Pons (tissue), 1 donor: Measurements from ENCODE around the gene KDM3B.

Experiments used
- DNase-seq: peaks from one replicate; pipeline ENCODE4 v3.0.0-alpha.2; 2016; ENCODE audit warnings: low spot score

KDM3B gene

DNA sequence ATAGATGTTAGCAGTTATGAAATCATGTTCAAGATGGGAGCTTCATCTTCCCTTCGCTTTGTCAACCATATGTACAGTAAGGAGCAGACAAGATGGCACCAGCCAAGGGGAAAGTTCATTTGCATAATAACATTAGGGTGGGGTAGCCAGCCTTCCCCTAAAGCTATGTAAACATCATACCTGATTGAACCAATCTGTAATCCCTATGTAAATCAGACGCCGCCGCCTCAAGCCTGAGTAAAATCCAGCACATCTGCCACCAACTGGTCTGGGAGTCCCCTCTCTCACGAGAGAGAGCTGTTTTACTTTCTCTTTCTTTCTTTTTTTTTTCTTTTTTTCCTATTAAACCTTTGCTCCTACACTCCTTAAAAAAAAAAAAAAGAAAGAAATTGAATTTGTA is 55.5 kb downstream of the KDM3B start:
- no peak for DNase-seq

DNA sequence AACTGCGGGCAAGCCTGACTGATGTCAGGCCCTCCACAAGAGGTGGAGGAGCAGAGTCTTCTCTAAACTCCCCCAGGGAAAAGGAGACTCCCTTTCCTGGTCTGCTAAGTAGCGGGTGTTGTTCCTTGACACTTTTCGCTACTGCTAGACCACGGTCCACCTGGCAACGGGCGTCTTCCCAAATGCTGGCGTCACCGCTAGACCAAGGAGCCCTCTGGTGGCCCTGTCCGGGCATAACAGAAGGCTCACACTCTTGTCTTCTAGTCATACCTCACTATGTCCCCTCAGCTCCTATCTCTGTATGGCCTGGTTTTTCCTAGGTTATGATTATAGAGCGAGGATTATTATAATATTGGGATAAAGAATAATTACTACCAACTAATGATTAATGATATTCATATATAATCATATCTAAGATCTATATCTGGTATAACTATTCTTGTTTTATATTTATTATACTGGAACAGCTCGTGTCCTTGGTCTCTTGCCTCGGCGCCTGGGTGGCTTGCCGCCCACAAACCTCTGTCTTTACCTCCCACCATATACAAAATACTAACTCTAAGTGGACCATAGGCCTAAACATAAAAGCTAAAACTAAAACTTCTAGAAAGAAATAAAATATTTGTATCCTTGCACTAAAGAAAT is 58.6 kb downstream of the KDM3B start:
- DNase-seq, result peak; percentile 48

- no peak for DNase-seq
Observed at GRCh38 chr5:138418444-138418843, 66.0 kb downstream of the KDM3B start.

DNA sequence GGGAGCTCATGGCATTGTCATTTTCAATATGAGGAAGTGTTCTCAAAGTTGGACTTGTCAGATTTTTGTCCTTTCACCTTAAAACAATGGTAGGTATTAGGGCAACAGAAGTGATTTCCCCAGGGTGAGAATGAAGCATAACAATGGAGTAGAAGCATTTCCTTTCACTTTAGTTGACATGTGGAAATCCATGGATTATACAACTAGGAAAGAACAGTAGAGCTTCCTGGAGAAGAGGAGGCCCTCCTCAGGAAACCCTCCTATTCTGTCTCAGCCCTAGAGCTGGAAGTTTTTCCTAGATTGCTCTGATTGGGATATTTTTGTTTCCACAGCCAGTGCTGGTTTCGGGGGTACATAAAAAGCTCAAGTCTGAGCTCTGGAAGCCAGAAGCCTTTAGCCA is 72.6 kb downstream of the KDM3B start:
- no peak for DNase-seq

DNA sequence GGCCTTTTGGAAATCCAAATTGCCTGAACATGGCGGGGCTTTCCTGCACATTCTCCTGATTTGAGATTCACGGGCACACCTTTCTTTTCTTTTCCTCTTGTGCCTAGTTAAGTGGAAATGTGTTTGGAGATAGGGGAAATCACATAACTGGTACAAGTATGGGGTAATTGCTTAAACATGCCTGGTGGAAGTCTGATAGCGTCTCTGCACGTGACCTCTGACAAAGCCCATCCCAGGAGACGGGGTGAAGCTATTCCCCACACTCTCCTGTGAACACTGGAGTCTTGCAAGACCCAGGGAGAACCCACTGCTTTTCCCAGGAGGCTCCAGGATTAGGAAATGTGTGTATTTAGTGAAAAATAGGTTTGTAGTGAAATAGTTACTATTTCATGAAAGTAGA is 83.5 kb downstream of the KDM3B start:
- no peak for DNase-seq

DNA sequence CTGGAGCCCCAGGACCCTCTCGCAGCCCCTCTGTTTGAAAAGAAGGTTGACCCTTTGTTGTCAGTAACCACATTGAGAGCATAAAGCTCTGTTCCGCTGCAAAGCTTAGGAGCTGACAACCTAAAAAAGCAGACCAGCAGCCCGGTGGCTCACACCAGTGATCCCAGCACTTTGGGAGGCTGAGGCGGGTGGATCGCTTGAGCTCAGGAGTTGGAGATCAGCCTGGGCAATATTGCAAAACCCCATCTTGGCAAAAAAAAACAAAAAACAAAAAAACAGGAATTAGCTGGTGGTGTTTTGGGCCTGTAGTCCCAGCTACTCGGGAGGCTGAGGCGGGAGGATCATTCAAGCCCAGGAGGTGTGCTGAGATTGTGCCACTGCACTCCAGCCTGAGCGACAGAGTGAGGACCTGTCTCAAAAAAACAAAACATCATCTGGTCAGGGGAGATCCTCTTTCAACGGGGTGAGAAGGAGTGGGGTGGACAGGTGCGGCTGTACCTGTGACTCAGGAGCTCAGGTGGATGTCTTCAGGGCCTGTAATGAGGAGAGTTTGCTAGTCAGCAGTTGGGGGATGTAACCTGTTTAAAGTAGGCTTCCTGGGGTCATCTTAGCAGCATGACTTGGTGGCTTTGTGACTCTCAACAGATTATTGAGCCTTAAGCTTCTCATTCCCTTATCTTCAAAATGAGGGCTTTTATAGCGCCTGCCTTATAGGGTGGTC is 85.7 kb downstream of the KDM3B start:
- DNase-seq, result no peak

GRCh38 chr5:138438724-138439476 is 86.4 kb downstream of the KDM3B start, which contains the start of gene REEP2:
Gene REEP2, plus strand, starts transcription at chr5:138439057. Its CDS starts 152 bp downstream, at chr5:138439209.
- DNase-seq, result no peak

DNA sequence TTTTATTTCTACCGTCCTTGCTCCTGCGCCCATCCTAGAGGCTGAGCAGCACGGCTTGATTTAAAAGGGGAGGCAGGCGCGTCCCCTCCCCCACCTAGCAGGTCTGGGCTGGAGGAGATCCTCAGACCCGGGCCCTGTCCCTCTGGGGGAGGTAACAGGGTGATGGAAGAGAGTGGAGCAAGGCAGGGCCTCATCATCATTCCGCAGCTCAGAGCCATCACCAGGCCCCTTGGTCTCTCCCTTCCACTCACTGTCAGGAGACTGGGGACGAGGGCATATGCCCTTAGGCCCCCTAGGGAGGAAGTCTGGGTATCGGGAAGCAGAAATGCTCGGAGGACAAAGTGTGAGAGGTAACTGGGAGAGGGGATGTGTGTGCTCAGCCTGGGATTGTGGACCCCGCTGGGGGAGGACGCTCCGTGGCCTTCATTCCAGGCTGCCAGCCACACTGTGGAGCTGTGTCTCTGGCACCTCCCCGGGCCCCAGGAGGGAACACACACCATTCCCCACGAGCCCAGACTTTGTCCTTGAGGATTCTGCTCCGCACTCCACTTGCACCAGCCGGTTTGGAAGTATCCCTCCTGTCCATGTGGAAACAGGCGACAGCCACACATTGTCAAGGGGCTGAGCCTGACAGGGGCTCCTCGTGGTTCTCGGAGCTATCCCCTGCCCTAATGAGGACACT is 87.1 kb downstream of the KDM3B start:
- DNase-seq, result no peak

DNA sequence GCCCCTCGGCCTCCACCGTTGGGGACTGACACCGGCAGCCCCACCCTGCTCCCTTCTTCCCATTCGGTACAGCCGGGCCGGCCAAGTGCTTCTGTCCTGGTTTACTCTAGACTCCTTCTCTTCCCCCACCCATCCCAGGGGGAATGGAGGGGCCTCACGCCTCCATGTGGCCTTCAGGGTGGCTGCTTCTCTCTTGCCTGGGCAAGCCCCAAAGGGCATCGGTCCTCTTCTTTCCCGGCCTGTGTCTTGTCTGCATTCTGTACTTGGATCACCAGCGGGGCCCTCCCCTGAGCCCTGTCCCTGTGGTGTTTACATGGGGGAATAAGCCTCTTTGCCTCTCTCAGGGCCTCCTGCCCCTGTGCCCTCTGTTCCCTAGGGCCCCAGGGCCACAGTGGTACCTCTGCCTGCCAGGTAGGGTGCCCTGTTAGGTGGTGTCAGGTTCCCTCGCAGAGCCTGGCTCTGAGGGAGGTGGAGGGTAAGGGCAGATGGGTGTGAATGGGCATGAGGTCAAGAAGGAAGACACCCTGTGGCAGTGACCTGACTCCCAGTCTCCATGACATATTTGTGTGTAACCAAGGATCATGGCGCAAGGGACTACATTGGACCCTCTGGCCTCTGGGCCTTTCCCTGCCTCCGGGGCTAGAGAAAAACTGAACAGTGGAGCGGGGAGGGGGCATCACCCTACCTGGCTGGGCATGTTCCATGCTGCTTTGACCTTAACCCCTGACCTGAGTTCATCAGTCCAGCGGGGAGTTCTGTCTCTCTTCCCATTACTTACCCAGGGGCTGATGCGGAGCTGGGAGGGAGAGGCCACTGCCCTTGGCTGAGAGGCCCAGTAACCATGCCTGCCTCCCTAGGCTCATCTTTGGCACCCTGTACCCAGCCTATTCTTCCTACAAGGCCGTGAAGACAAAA is 87.9 kb downstream of the KDM3B start:
- DNase-seq, result no peak

DNA sequence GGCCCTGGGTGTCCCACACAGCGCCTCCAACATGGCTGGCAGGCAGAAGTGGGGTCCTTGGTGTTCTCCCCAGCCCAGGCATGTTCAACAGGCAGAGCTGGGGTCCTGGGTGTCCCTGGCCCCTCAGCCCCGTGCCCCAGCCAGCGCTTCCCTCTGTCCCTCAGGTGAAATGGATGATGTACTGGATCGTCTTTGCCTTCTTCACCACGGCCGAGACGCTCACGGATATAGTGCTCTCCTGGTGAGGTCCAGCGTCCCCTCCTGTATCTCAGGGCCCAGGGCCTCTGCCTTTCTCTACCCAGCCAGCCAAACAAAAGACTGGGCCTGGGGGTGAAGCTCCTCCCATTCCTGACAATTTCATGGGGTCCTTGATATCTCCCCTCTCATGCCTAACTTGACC is 88.7 kb downstream of the KDM3B start:
- no peak for DNase-seq

DNA sequence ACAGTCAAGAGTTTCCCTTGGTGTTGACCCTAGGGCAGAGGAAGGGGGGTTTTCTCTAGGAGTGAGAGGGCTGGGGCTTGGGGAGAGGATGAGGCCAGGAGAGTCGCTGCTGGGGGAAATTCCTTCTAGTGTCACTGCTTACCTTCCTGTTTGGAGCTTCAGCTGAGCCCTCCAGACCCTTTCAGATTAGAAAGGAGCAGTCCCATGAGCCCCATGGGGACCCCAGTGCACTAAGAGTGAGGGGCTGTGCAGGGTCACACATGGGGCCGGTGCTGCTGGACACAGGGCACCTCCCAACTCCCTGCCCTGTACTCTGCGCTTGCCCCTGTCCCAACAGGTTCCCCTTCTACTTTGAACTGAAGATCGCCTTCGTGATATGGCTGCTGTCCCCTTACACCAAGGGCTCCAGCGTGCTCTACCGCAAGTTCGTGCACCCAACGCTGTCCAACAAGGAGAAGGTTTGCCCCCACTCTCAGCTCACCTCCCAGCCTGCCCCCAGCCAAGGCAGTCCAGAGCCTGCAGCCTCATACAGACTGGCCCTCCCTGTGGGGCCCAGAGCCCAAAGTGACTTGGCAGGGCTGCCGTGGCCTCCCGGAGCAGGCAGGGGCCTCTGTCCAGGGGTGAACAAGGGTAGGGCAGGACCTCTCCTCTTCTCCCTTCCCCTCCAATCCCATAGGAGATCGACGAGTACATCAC is 91.7 kb downstream of the KDM3B start:
- no peak for DNase-seq

- DNase-seq, result no peak
Observed at GRCh38 chr5:138444774-138445546, 92.5 kb downstream of the KDM3B start.

DNA sequence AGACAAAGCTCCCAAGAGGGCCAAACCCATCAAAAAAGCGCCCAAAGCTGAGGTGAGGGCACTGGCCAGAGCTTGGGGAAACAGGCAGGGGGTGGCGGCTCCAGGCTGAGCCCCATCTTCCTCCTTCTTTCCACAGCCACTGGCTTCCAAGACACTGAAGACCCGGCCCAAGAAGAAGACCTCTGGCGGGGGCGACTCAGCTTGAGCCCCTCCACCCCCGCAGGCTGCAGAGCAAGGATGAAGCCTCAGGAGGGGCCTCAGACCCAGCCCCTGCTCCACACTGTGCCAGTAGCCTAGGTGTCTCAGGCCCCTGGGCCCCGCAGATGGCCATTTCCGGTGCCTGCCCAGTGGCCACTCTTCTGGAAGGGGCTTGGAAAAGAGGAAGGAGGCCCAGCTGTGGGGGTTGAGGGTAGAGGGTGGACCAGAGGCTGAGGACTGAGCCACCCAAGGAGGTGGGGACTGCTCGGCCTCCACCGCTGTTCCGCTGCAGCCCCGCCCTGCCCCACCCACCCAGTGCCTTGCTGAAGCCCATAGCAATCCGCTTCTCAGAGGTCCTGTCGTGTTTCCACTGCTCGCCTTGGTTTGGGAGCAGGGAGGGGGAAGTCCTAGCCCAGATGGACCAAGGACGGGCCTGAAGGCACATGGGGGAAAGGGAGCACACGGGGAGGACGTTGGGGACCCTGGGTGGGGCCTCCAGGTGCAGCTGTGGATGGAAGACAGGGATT is 93.2 kb downstream of the KDM3B start:
- DNase-seq, result no peak

DNA sequence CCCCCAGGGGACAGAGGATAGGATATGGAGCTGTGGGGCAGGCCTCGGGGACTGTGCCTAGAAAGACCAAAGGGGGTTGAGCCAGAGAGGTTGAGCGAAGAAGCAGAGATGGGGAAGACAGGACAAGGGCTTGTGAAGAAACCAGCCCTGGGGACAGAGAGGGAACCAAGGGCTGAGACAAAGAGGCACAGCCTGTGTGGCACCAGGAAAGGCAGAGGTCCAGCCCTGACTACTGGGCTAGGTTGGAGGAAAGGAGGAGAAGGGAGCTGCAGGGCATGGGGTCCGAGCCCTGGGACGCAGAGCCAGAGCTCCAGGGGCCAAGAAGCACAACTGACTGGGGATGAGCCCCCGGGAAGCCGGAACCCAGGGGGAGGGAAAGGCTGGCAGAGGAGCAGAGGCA is 95.6 kb downstream of the KDM3B start:
- DNase-seq, result no peak

DNA sequence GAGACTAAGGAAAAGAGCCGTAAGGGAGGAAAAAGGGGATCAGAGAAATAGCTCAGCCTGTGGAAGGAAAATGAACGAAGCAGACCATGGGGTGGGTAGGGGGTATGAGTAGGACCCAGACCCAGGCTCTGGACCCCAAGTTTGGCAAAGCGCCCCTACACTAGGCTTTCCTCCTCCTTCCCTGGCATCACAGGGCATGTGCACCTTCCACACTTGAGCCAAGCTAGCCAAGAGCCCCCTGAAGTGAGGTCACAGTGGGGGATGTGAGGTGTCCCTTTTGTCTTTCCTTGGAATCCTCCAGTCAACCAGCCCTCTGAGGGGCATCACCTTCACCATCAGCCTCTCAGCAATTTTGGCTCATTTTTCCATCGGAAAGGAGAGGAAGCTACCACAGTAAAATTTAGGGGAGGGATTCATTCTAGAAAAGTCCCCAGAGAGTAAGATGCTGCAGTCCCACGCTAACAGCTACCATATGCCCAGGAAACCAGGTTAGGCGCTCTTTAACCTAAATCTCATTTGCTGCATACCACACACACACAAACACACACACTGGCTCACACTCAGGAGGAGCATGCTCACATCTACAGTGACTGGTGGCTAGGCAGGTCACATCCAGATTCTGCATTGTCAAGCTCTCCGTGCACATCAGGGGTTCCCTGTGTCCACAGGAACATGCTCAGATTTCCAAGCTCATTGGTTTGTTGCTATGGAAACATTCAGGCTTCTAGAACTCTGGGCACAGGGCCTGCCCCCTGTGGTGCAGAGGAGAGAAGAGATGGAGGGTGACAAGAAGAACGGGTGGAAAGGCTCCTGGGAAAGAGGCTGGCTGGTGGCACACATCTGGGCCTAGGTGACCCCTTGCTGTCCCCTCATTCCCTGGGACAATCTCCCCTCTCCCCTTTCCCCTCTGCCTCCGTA is 96.3 kb downstream of the KDM3B start:
- DNase-seq, result no peak

GRCh38 chr5:138449501-138450239 is 97.2 kb downstream of the KDM3B start:
- DNase-seq, result peak; percentile 65

DNA sequence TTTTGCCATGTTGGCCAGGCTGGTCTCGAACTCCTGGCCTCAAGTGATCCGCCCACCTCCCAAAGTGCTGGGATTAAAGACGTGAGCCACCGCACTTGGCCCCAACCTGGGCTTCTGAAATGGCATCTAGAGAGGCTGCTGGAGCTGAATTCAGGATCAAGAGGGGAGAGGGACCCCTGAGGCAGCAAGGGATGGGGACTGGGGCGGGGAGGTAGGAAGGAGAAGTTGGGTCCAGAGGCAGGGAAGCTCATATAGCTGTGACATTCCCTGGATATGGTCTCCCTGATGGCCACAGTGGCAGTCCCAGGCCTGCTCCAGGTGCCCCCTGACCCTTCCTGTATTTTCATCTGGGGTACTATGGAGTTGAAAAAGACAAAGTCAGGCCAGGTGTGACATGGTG is 98.5 kb downstream of the KDM3B start:
- no peak for DNase-seq

DNA sequence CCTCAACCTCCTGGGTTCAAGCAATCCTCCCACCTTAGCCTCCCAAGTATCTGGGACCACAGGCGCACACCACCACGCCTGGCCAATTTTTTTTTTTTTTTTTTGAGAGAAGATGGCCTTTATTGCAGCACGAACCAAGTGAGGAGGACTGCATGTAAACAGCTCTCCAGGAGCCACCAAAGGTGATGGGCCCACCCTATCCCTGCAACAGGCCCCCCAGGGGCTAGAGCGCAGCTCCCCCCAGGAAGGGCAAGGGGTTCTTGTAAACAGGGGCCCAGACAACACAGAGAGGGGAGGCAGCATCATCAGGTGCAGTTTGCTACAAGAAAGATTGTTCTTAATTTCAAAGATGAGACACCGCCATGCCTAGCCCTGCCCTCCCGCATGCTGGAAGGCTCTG is 100.2 kb downstream of the KDM3B start:
- no peak for DNase-seq
